ENCODE measurements around the gene GTF2IRD1.
"Not testable (repeated sequence)": the region's sequence is repeated elsewhere in the genome, so short reads cannot be mapped to it uniquely, and the experiment has no call there.

Gene GTF2IRD1

DNA sequence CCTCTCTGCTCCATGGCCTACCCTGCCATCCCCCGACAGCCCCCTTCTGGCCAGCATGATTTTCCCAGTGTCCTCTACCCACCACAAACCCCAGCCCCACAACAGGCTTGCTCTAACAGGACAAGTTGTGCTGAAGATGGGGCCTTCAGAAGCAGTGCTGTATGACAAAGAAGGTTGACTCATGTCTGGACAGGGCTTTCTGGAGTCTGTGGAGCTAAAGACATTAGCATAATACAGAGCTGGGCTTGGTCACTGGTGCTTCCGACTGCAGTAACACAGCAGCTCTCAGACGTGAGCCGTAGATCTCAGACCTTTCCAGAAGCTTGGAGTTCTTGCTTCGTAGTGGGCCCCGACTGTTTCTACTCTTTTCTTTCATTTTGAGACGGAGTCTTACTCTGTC lies 100.5 kb downstream of the GTF2IRD1 start:
- no peak overlapping the region for H3K4me3 ChIP-seq (replicated peaks in 1 of 2; ENCODE audit: low read depth in 2 of 2, low read length in 2 of 2)
- no peak for TF ChIP-seq CTCF (IDR thresholded peaks at IDR 0.05; ENCODE audit: low read depth, low read length)
- peak in 1 of 2 donors; percentile 28 for DNase-seq (ENCODE audit: low read depth in 2 of 2)

DNA sequence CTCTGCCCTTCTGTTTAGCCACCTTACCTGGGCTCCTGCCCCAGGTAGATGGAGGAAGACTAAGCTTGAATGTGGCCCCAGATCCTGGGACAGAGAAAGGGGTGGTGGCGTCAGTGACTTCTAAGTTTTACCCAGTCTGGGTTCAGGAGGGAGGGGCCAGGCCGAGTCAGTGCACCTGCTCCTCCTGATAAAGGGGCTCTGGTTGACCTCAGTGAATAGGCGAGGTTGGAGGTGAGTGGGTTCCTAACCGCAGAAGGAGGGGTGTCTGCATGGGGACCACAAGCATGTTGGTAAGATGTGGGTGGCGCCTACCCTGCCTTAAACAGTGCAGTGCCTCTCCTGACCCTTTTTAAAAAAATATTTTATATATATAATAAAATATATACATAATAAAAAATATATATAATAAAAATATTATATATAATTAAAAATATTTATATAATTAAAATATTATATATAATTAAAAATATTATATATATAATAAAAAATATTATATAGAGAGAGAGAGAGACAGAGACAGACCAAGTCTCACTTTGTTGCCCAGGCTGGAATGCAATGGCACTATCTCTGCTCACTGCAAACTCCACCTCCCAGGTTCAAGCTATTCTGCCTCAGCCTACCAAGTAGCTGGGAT lies 106.5 kb downstream of the GTF2IRD1 start:
- no peak for DNase-seq (ENCODE audit: low read depth in 2 of 2)
- no peak overlapping the region for H3K4me3 ChIP-seq (replicated peaks in 1 of 2; ENCODE audit: low read depth in 2 of 2, low read length in 2 of 2)
- TF ChIP-seq CTCF (IDR thresholded peaks at IDR 0.05; ENCODE audit: low read depth, low read length) = no peak

GRCh38 chr7:74561898-74562613 lies 108.3 kb downstream of the GTF2IRD1 start:
- TF ChIP-seq CTCF (IDR thresholded peaks at IDR 0.05; ENCODE audit: low read depth, low read length) = no peak
- H3K4me3 ChIP-seq (replicated peaks in 1 of 2; ENCODE audit: low read depth in 2 of 2, low read length in 2 of 2) = no peak overlapping the region
- no peak for DNase-seq (ENCODE audit: low read depth in 2 of 2)

GRCh38 chr7:74563639-74564038 lies 109.9 kb downstream of the GTF2IRD1 start:
- H3K4me3 ChIP-seq (replicated peaks in 1 of 2; ENCODE audit: low read depth in 2 of 2, low read length in 2 of 2); DNase-seq (ENCODE audit: low read depth in 2 of 2): not testable (repeated sequence)

- H3K4me3 ChIP-seq (replicated peaks in 1 of 2; ENCODE audit: low read depth in 2 of 2, low read length in 2 of 2) = no peak overlapping the region
- DNase-seq (ENCODE audit: low read depth in 2 of 2) = no peak
- TF ChIP-seq CTCF (IDR thresholded peaks at IDR 0.05; ENCODE audit: low read depth, low read length) = no peak
Measured at GRCh38 chr7:74567318-74567668, 113.6 kb downstream of the GTF2IRD1 start.

- DNase-seq (ENCODE audit: low read depth in 2 of 2) = peak in 1 of 2 donors; percentile 33
- no peak overlapping the region for H3K4me3 ChIP-seq (replicated peaks in 1 of 2; ENCODE audit: low read depth in 2 of 2, low read length in 2 of 2)
- no peak for TF ChIP-seq CTCF (IDR thresholded peaks at IDR 0.05; ENCODE audit: low read depth, low read length)
Measured at GRCh38 chr7:74568658-74569057, 115.0 kb downstream of the GTF2IRD1 start.

DNA sequence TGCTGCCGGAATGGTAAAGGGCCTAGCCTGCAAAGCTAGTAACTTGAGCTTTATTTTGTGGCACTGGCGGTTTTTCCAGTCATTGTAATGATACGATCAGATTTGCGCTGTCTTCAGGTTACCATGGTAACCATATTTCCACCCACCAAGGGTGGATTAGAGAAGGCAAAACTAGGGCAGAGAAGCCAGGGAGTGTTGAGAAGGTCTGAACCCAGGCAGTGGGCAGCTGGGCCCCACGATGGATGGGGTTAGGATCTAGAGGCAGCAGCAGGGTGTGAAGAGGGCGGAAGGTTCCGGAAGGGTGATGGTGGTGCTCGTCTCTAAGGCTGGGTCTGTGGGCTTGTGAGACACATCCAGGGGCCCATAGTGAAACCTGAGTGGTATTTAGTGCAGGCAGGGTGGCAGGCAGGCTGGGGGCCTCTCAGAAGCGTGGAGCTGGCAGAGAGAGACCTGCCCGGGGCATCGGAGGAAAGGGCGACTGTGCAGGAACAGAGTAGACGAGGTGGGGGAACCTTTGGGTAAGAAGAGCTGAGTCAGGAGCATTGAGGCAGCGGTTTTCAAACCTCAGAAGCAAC lies 115.9 kb downstream of the GTF2IRD1 start:
- TF ChIP-seq CTCF (IDR thresholded peaks at IDR 0.05; ENCODE audit: low read depth, low read length) = no peak
- H3K4me3 ChIP-seq (replicated peaks in 1 of 2; ENCODE audit: low read depth in 2 of 2, low read length in 2 of 2) = no peak overlapping the region
- DNase-seq (ENCODE audit: low read depth in 2 of 2) = no peak
